A673 (cell line): ENCODE measurements around the gene OR4C45. TPM values are rescaled to one million over a fixed set of nuclear protein-coding genes. Genes with fewer than 3 reads are reported as not detected.
"Not testable (repeated sequence)": the region's sequence is repeated elsewhere in the genome, so short reads cannot be mapped to it uniquely, and the experiment has no call there.

Experiments
- BruUV-seq: library from RNA; stranded (reverse); fragments of 400-500 nt; replicated peaks from 2 replicates; lab custom pipeline; 2021; lab: Mats Ljungman, UMichigan
- CTCF ChIA-PET: fragments of 300-600 bp; sonication (Branson Sonifier 250); formaldehyde crosslinking; loops from one replicate; lab custom pipeline; 2022; ENCODE audit warnings: antibody characterized with exemption; lab: Charles Lee
- POLR2A ChIA-PET: fragments of 300-600 bp; sonication (Branson Sonifier 250); formaldehyde crosslinking; loops from one replicate; lab custom pipeline; 2022; ENCODE audit warnings: antibody characterized with exemption; ENCODE audit not compliant: low non-redundant PET; lab: Charles Lee
- DNase-seq: peaks from one replicate; pipeline ENCODE4 v3.0.0-alpha.2; 2015; ENCODE audit warnings: low spot score
- H3K27ac ChIP-seq: fragments of 200-600 bp; sonication (generic); 2 replicates; pipeline ENCODE4 v1.5.1; 2016; ENCODE audit warnings: mixed run types, low read depth, mild to moderate bottlenecking, mixed read lengths, antibody characterized with exemption, low read length; ENCODE audit not compliant: poor library complexity, severe bottlenecking
- H3K27me3 ChIP-seq: fragments of 200-600 bp; sonication (generic); replicated peaks from 2 replicates; pipeline ENCODE4 v1.6.1; 2017; ENCODE audit warnings: mixed run types, low read depth, mild to moderate bottlenecking, mixed read lengths, antibody characterized with exemption, low read length; ENCODE audit not compliant: insufficient read depth, poor library complexity
- H3K36me3 ChIP-seq: fragments of 200-600 bp; sonication (generic); 2 replicates; pipeline ENCODE4 v1.6.1; 2016; ENCODE audit warnings: mixed run types, mild to moderate bottlenecking, mixed read lengths, antibody characterized with exemption, low read length; ENCODE audit not compliant: insufficient read depth, poor library complexity, severe bottlenecking
- H3K4me1 ChIP-seq: fragments of 200-600 bp; sonication (generic); 2 replicates; pipeline ENCODE4 v1.6.1; 2017; ENCODE audit warnings: mixed run types, mild to moderate bottlenecking, mixed read lengths, antibody characterized with exemption, low read length; ENCODE audit not compliant: insufficient read depth, poor library complexity, severe bottlenecking
- H3K4me3 ChIP-seq: fragments of 200-600 bp; sonication (generic); 2 replicates; pipeline ENCODE4 v1.5.1; 2016; ENCODE audit warnings: low read depth, mixed run types, mild to moderate bottlenecking, mixed read lengths, low read length; ENCODE audit not compliant: poor library complexity, severe bottlenecking
- H3K9me3 ChIP-seq: fragments of 200-600 bp; sonication (generic); 2 replicates; pipeline ENCODE4 v1.6.1; 2016; ENCODE audit warnings: mixed run types, low read depth, mild to moderate bottlenecking, mixed read lengths, antibody characterized with exemption, low read length; ENCODE audit not compliant: poor library complexity, severe bottlenecking
- EZH2 ChIP-seq: fragments of 200-600 bp; sonication (generic); IDR thresholded peaks from 2 replicates; pipeline ENCODE4 v1.6.1; 2017; ENCODE audit warnings: borderline replicate concordance, low read depth, mild to moderate bottlenecking, mixed read lengths, antibody characterized with exemption, low read length; ENCODE audit not compliant: poor library complexity, severe bottlenecking
- intact Hi-C: fragments of 100-400 bp; cut with micrococcal nuclease; formaldehyde crosslinking; loops from one replicate; pipeline ENCODE4 v1.10.0; 2022; ENCODE audit not compliant: unreplicated experiment
- total RNA-seq: library from RNA; stranded (reverse); gene quantifications from 2 replicates; pipeline ENCODE4 v1.2.3, GENCODE V29; 2021
- TF ChIP-seq, protein P1 (sequence below): fragments of 300-800, 200-600 bp; sonication (generic); conservative IDR thresholded peaks from 2 replicates; pipeline ENCODE4 v1.5.1; 2017; ENCODE audit warnings: low read depth, mild to moderate bottlenecking, antibody characterized with exemption, low read length, moderate library complexity, mixed read lengths

The OR4C45 gene
- total RNA-seq, 1 experiment from 2014 or later, result not detected

DNA sequence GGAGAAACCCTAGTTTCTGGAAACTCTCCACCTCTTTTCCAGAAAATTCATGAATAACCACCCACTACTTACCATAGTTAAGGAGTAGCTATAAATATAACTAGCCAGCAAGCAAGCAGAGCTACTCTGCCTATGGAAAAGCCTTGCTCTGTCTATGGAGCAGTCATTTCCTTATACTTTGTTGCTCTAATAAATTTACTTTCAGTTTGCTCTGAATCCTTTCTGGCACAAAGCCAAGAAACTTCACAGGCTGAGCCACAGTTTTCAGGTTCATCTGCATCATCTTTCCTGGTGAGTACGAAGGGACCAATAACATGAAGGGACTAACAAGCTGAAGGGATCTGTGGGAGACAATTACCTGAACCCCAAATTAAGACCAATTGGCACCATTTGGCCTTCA is 4.6 kb downstream of the OR4C45 start:
- peaks cover 35% of the 10 kb centered on the region for H3K9me3 ChIP-seq
- CTCF ChIA-PET, result no interaction called here
- intact Hi-C loops, result no loop called here
- H3K27ac ChIP-seq, result no peak overlapping the region
- H3K36me3 ChIP-seq, result no peaks in the 10 kb centered on the region
- TF ChIP-seq, protein P1, sequence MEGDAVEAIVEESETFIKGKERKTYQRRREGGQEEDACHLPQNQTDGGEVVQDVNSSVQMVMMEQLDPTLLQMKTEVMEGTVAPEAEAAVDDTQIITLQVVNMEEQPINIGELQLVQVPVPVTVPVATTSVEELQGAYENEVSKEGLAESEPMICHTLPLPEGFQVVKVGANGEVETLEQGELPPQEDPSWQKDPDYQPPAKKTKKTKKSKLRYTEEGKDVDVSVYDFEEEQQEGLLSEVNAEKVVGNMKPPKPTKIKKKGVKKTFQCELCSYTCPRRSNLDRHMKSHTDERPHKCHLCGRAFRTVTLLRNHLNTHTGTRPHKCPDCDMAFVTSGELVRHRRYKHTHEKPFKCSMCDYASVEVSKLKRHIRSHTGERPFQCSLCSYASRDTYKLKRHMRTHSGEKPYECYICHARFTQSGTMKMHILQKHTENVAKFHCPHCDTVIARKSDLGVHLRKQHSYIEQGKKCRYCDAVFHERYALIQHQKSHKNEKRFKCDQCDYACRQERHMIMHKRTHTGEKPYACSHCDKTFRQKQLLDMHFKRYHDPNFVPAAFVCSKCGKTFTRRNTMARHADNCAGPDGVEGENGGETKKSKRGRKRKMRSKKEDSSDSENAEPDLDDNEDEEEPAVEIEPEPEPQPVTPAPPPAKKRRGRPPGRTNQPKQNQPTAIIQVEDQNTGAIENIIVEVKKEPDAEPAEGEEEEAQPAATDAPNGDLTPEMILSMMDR, result no peak
- no peak overlapping the region for H3K4me3 ChIP-seq
- no TSS peak for BruUV-seq
- no peak for DNase-seq
- no peaks in the 10 kb centered on the region for H3K27me3 ChIP-seq
- H3K4me1 ChIP-seq, result no peaks in the 10 kb centered on the region
- POLR2A ChIA-PET, result no interaction called here

DNA sequence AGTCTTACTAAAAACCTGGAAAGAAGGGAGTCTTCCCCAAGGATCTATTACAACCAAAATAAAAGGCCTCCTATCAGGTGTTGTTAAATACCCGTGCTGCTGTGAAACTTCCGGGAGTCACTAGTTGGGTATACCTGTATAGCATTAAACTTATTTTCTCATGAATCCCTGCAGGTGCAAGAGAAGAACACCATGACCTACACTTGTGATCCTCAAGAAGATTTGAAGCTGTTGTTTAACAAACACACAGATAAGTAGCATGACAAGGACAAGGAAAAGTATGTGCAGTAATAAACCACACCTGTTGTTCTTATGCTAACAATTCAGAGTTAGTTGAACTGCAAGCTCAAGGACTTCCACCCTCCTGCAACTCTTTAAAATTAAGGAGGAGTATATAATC is 12.0 kb downstream of the OR4C45 start:
- intact Hi-C loops, result loop anchor here (5.0 kb wide), 1 partner anchor 48 kb away; no protein-coding TSS in a partner anchor
- Histone ChIP-seq H3K27ac (no peak overlapping the region), H3K4me3 (no peak overlapping the region), H3K9me3 (peaks cover 28% of the 10 kb centered on the region), H3K4me1 (no peaks in the 10 kb centered on the region), H3K36me3 (no peaks in the 10 kb centered on the region), H3K27me3 (peaks cover 3% of the 10 kb centered on the region)
- ChIA-PET POLR2A (no interaction called here), CTCF (no interaction called here)
- no TSS peak for BruUV-seq
- no peak for DNase-seq
- TF ChIP-seq, protein P1, result no peak
- no peak for TF ChIP-seq EZH2

GRCh38 chr11:50063056-50063455 is 30.4 kb downstream of the OR4C45 start:
- CTCF ChIA-PET, H3K36me3 ChIP-seq, intact Hi-C loops, H3K27me3 ChIP-seq, POLR2A ChIA-PET, DNase-seq, H3K4me1 ChIP-seq, H3K4me3 ChIP-seq, BruUV-seq, H3K27ac ChIP-seq: not testable (repeated sequence)
- H3K9me3 ChIP-seq, result peaks cover 36% of the 10 kb centered on the region

DNA sequence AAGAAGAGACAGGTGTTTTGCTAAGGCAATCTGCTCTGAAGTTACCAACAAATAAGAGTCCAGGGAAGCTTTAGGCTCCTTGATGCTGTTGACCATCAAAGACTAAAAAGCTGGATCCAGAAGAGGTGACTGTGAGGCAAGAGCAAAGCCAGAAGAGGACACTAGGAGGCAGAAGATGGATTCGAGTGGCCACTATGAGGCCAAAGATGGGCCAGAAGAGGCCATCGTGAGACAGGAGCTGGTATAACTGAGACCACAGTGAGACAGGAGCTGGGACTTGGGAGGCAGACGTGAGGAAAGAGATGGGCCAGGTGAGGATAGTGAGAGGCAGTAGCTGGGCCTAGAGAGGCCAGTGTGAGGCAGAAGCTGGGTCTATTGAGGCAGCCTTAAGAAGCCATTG is 37.7 kb downstream of the OR4C45 start:
- BruUV-seq, result no TSS peak
- POLR2A ChIA-PET, result no interaction called here

More for the DNA sequence above, 37.7 kb downstream of the OR4C45 start:
- no peaks in the 10 kb centered on the region for H3K27me3 ChIP-seq
- no peak overlapping the region for H3K27ac ChIP-seq
- no peaks in the 10 kb centered on the region for H3K36me3 ChIP-seq
- CTCF ChIA-PET, result no interaction called here
- no peak for DNase-seq
- no peaks in the 10 kb centered on the region for H3K4me1 ChIP-seq
- intact Hi-C loops, result no loop called here
- H3K9me3 ChIP-seq, result peaks cover 56% of the 10 kb centered on the region
- no peak overlapping the region for H3K4me3 ChIP-seq
- TF ChIP-seq, protein P1, result no peak
- no peak for TF ChIP-seq EZH2
